OCI-LY3 (cell line): ENCODE measurements around the gene ARHGAP26.

Experiments
- EZH2phosphoT487 ChIP-seq: fragments of 200-600 bp; shearing (Covaris generic); IDR thresholded peaks from 2 replicates; pipeline ENCODE4 v1.6.1; 2018; ENCODE audit warnings: antibody characterized with exemption, mixed run types, low read depth
- TF ChIP-seq, protein P1 (sequence below): fragments of 200-600, 300-600 bp; sonication (generic); IDR thresholded peaks from 2 replicates; pipeline ENCODE4 v1.5.1; 2014; ENCODE audit warnings: antibody characterized with exemption, low read length, low read depth

GRCh38 chr5:142745268-142745667 lies 24.9 kb upstream of the ARHGAP26 start:
- TF ChIP-seq, protein P1, sequence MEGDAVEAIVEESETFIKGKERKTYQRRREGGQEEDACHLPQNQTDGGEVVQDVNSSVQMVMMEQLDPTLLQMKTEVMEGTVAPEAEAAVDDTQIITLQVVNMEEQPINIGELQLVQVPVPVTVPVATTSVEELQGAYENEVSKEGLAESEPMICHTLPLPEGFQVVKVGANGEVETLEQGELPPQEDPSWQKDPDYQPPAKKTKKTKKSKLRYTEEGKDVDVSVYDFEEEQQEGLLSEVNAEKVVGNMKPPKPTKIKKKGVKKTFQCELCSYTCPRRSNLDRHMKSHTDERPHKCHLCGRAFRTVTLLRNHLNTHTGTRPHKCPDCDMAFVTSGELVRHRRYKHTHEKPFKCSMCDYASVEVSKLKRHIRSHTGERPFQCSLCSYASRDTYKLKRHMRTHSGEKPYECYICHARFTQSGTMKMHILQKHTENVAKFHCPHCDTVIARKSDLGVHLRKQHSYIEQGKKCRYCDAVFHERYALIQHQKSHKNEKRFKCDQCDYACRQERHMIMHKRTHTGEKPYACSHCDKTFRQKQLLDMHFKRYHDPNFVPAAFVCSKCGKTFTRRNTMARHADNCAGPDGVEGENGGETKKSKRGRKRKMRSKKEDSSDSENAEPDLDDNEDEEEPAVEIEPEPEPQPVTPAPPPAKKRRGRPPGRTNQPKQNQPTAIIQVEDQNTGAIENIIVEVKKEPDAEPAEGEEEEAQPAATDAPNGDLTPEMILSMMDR: no peak
- no peak for TF ChIP-seq EZH2phosphoT487
